GM18868 (cell line): Measurements from ENCODE around the gene C2orf81.

Source experiments
- ATAC-seq: cut with Tn5 transposase; IDR thresholded peaks from one replicate; pipeline ENCODE4 v1.9.1; 2021; ENCODE audit warnings: mild to moderate bottlenecking, moderate library complexity; ENCODE audit not compliant: unreplicated experiment

Gene C2orf81

DNA sequence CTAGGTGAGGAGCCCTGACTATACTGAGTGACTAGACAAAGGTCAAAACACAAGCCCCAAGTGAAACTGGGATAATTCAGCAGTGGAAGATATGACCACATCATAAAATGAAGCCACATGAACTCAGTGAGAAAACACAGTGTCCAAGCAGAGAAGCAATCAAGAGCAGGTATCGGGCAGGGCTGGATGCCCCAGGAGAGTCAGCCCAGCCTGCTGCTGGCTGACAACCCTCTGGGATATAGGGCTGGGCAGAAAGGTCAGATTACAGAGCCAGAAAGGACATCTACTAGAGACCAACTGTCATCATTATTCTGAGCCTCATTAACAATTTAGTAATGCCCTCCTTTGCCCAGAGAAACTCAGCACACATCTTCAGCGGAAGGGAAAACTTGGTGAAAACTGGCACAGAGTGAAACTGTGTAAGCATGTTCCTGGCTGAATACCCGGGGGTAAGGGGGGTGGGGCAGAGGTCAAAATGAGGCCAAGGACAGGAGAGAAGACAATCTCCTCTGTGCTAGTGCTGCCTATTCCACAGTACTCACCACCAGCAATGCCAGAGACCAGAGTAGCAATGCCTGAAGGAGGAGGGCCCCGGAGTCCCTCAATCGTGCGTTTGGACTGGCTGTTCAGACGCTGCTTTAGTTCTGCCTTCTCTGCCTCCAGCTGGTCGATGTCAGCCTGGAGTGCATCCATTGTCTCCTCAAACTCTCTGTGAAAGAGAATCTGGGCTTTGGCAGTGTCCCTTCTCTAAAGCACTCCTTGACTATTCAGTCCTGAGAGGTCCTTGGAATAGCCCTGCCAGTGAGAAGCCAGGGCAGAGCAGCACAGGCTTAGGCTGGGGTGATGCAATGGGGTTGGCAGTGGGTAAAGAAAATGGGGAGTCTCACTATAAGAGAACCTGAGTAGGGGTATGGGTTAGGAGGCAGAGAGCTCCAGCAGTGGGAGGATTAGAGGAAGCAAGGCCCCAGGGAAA lies 56.6 kb downstream of the C2orf81 start:
- no peak for ATAC-seq
